Body of pancreas (tissue), 4 donors: ENCODE results near the gene CGB7. TPM values are rescaled to one million over a fixed set of nuclear protein-coding genes. Genes with fewer than 3 reads are reported as not detected.

ENCODE experiments used
- ATAC-seq: fragments of 150-250 bp; one replicate; pipeline ENCODE4 v1.9.1; 2016
- DNase-seq, 4 donors: peaks; one replicate each; pipeline ENCODE4 v3.0.0-alpha.2; 2019
- H3K27ac ChIP-seq, 4 donors: fragments of 200-600 bp; sonication (generic); 1 replicate in 3 of 4; 2 replicates in 1 of 4; pipeline versions ENCODE4 v1.5.1 to v1.6.1; 2016 to 2019; ENCODE audit warnings: mild to moderate bottlenecking in 1 of 4, mixed read lengths in 1 of 4, moderate library complexity in 1 of 4
- H3K27me3 ChIP-seq, 2 donors: fragments of 200-600 bp; sonication (generic); one replicate each; pipeline ENCODE4 v1.6.0; 2016; ENCODE audit warnings: mild to moderate bottlenecking in 1 of 2
- H3K36me3 ChIP-seq, 2 donors: fragments of 200-600 bp; sonication (generic); replicated peaks in 1 of 2; 2 replicates each; pipeline ENCODE4 v1.5.1; 2016; ENCODE audit warnings: low read depth in 2 of 2; ENCODE audit not compliant: insufficient read depth in 1 of 2
- H3K4me1 ChIP-seq: fragments of 200-600 bp; sonication (generic); one replicate; pipeline ENCODE4 v1.6.0; 2016
- H3K4me3 ChIP-seq, 2 donors: fragments of 200-600 bp; sonication (generic); 1 replicate in 1 of 2; 2 replicates in 1 of 2; pipeline ENCODE4 v1.5.1; 2016 to 2019
- H3K9me3 ChIP-seq, 3 donors: fragments of 200-600 bp; sonication (generic); 1 replicate in 2 of 3; 2 replicates in 1 of 3; pipeline ENCODE4 v1.5.1; 2016
- POLR2A ChIP-seq, 3 donors: fragments of 450-650 bp; IDR thresholded peaks; one replicate each; pipeline ENCODE4 v1.6.1; 2016; ENCODE audit warnings: antibody characterized with exemption in 3 of 3, mild to moderate bottlenecking in 2 of 3
- WGBS, 2 donors: methylation state at CpG; one replicate each; pipeline ENCODE4 v1.1.5; 2017; 5-methylcytosine and 5-hydroxymethylcytosine counted together
- intact Hi-C: fragments of 100-400 bp; cut with DNase I; formaldehyde crosslinking; loops from one replicate; pipeline ENCODE4 v1.15.1; 2023
- total RNA-seq, 2 donors: library from RNA; depleted of rRNA; stranded (reverse); fragments of >200 nt; gene quantifications; one replicate each; pipeline ENCODE4 v1.1.0, GENCODE V29; 2016
- TF ChIP-seq, protein P1 (sequence below), 7 experiments: fragments of 450-650 bp in 4 of 7; fragments of 200-600 bp in 3 of 7; sonication (generic) in 3 of 7; IDR thresholded peaks; one replicate each; pipeline ENCODE4 v1.5.1; 2016 to 2019; ENCODE audit warnings: antibody characterized with exemption in 7 of 7

CGB7 gene
- total RNA-seq, 2 donors from 2014 or later, result not detected

DNA sequence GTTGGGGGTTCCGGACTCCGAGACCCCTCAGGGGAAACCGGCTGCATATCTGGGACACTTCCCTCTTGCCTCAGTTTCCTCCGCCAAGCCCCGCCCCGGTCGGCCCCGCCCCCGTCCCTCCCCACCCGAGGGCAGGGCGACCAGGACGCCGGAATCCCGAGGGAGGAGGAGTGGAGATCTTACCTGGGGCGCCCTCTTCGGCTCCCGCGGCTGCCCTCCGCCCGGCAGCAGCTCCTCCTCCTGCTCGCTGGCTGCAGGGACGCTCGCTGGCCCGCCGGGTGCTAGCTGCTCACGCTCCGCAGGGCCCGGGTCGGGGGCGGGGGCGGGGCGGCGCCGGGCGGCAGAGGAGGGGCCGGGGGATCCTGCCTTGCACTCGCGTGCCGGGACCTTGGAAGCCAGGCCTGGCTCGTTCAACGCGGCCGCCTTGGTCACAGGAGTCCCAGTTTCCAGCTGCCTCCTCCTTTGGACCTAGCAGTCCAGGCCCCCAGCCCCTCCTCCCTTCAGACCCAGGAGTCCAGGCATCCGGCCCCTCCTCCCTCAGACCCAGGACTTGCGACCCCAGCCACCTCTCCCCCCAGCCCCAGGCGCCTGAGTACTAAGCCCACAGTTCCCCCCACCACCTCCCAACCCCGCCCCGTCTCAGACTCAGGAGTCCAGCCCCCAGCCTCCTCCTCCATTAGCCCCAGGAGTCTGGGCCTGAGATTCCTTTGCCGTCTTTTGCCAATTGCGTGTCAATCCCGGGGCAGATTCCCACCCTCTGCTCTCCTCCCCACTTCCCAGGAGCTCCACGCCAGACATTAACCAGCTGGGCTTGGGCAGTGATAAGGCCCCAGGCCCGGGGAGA is 7.4 kb upstream of the CGB7 start, which contains the start of gene NTF4:
Gene NTF4, minus strand, starts transcription at position 51 of the 844 bp plus-strand sequence. CDS start 2,821 bp downstream, outside the sequence.
- peaks cover 0 to 7% of the 10 kb centered on the region in 2 donors for H3K27me3 ChIP-seq
- TF ChIP-seq, protein P1, sequence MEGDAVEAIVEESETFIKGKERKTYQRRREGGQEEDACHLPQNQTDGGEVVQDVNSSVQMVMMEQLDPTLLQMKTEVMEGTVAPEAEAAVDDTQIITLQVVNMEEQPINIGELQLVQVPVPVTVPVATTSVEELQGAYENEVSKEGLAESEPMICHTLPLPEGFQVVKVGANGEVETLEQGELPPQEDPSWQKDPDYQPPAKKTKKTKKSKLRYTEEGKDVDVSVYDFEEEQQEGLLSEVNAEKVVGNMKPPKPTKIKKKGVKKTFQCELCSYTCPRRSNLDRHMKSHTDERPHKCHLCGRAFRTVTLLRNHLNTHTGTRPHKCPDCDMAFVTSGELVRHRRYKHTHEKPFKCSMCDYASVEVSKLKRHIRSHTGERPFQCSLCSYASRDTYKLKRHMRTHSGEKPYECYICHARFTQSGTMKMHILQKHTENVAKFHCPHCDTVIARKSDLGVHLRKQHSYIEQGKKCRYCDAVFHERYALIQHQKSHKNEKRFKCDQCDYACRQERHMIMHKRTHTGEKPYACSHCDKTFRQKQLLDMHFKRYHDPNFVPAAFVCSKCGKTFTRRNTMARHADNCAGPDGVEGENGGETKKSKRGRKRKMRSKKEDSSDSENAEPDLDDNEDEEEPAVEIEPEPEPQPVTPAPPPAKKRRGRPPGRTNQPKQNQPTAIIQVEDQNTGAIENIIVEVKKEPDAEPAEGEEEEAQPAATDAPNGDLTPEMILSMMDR (IDR thresholded peaks at IDR 0.05), result no peak
- no peak for TF ChIP-seq POLR2A (IDR thresholded peaks at IDR 0.05)
- peaks cover 12% of the 10 kb centered on the region for H3K4me1 ChIP-seq
- H3K9me3 ChIP-seq, result no peaks in the 10 kb centered on the region
- 8 to 28% methylated on average over 7 to 48 of the region's 53 CpGs for WGBS, 2 donors
- DNase-seq, result peak in 3 of 4 donors; percentile 19 to 52 (median 39)
- ATAC-seq, result peak; percentile 45
- H3K36me3 ChIP-seq, result no peaks in the 10 kb centered on the region
- no peak within 1 kb of the TSS for H3K27ac ChIP-seq
- H3K4me3 ChIP-seq, result no peak within 1 kb of the TSS
- intact Hi-C loops, result no loop called here

DNA sequence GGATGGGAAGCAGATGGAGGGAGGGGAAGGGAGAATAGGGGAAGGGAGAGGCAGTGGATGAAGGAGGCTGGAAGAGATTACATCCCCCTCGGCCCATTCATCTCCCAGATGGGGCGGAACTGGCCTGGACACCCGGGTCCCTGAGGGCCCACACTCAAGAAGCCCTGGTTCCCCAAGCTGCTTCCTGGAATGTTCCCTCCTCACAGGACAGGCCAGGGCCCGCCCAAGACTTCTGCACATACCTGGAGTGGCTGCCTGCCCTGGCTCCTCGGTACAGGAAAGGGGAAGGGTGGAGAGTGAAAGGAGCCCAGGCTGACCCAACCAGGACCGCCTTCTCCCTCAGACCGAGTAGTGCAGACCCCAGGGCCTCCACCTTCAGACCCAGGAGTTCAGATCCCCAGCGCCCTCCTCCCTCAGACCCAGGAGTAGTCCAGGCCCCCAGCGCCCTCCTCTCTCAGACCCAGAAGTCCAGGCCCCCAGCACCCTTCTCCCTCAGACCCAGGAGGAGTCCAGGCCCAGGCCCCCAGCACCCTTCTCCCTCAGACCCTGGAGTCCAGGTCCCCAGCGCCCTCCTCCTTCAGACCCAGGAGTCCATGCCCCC is 6.6 kb upstream of the CGB7 start:
- 62 to 64% methylated on average over 8 to 10 of the region's 10 CpGs for WGBS, 2 donors
- H3K27ac ChIP-seq, result no peak overlapping the region
- H3K4me3 ChIP-seq, result no peak overlapping the region
- no peak for DNase-seq
- H3K4me1 ChIP-seq, result peaks cover 12% of the 10 kb centered on the region
- TF ChIP-seq POLR2A (IDR thresholded peaks at IDR 0.05), result no peak
- TF ChIP-seq, protein P1 (IDR thresholded peaks at IDR 0.05), result no peak
- H3K27me3 ChIP-seq, result peaks cover 0 to 7% of the 10 kb centered on the region in 2 donors
- intact Hi-C loops, result no loop called here
- no peaks in the 10 kb centered on the region for H3K36me3 ChIP-seq
- no peak for ATAC-seq
- no peaks in the 10 kb centered on the region for H3K9me3 ChIP-seq

DNA sequence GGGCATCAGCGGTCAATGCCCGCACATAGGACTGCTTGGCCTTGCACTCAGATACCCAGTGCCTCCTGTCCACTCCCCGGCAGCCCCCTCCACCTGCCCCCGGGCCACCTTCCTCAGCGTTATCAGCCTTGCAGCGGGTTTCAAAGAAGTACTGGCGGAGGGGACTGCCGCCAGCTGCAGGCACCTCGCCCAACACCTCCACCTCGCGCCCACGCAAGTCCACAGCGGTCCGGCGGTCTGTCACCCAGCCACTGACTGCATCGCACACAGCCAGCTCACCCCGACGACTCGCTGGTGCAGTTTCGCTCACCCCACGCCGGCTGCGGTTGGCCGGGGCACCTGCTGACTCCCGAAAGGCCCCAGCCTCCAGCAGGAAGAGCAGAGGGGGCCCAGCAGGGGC is 3.9 kb upstream of the CGB7 start:
- DNase-seq (no peak), ATAC-seq (no peak)
- WGBS, 2 donors, result 55 to 65% methylated on average over 13 to 20 of the region's 25 CpGs
- H3K27ac ChIP-seq, result no peak overlapping the region
- H3K4me1 ChIP-seq, result peaks cover 29% of the 10 kb centered on the region
- H3K36me3 ChIP-seq, result no peaks in the 10 kb centered on the region
- peaks cover 3 to 21% of the 10 kb centered on the region in 2 donors for H3K27me3 ChIP-seq
- H3K4me3 ChIP-seq, result no peak overlapping the region
- intact Hi-C loops, result no loop called here
- TF ChIP-seq POLR2A (IDR thresholded peaks at IDR 0.05), result no peak
- TF ChIP-seq, protein P1 (IDR thresholded peaks at IDR 0.05), result no peak
- no peaks in the 10 kb centered on the region for H3K9me3 ChIP-seq

DNA sequence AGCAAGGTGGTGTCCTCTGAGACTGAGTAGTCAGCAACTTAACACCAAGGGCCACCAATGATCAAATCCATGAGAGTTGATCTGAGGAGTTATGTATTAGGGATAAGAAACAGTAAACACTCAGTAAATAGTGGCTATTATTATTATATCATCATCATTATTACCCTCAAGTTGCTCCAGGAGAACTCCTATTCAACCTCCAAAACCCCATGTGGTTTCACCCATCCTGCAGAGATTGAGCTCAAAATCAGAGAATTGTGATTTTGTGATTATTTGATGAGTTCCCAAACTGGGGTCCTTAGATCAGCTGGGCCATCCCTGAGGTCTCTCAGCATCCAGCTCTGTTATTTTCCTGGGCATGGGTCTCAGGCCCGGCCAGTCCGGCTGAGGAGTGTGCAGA is 3.5 kb upstream of the CGB7 start:
- no peaks in the 10 kb centered on the region for H3K36me3 ChIP-seq
- intact Hi-C loops, result no loop called here
- H3K4me3 ChIP-seq, result no peak overlapping the region
- H3K9me3 ChIP-seq, result no peaks in the 10 kb centered on the region
- DNase-seq (no peak), ATAC-seq (no peak)
- WGBS, 2 donors, result 100% methylated on average over 2 of the region's 2 CpGs
- no peak overlapping the region for H3K27ac ChIP-seq
- peaks cover 3 to 21% of the 10 kb centered on the region in 2 donors for H3K27me3 ChIP-seq
- TF ChIP-seq, protein P1 (IDR thresholded peaks at IDR 0.05), result no peak
- no peak for TF ChIP-seq POLR2A (IDR thresholded peaks at IDR 0.05)
- H3K4me1 ChIP-seq, result peaks cover 33% of the 10 kb centered on the region
